MM.1S (cell line): ENCODE results near the gene GPR61.

ENCODE experiments used
- DNase-seq: peaks from one replicate; pipeline ENCODE4 v3.0.0-alpha.2; 2015
- H2AFZ ChIP-seq: fragments of 300-600 bp; sonication (generic); 2 replicates; pipeline ENCODE4 v1.6.0; 2016; ENCODE audit warnings: antibody characterized with exemption, low read length
- H3F3A ChIP-seq: fragments of 300-600 bp; sonication (generic); 2 replicates; pipeline ENCODE4 v1.6.1; 2016; ENCODE audit warnings: mild to moderate bottlenecking, antibody characterized with exemption, low read length, moderate library complexity, mixed read lengths; ENCODE audit not compliant: insufficient read depth
- H3K27ac ChIP-seq: fragments of 300-600 bp; sonication (generic); 2 replicates; pipeline ENCODE4 v1.5.1; 2016; ENCODE audit warnings: mild to moderate bottlenecking, low read length
- H3K27me3 ChIP-seq: fragments of 300-600 bp; sonication (generic); replicated peaks from 2 replicates; pipeline ENCODE4 v1.6.0; 2016; ENCODE audit warnings: low read length; ENCODE audit not compliant: insufficient read depth
- H3K36me3 ChIP-seq: fragments of 300-600 bp; sonication (generic); replicated peaks from 2 replicates; pipeline ENCODE4 v1.6.1; 2016; ENCODE audit warnings: mild to moderate bottlenecking, low read length, mixed read lengths; ENCODE audit not compliant: insufficient read depth
- H3K4me1 ChIP-seq: fragments of 300-600 bp; sonication (generic); 2 replicates; pipeline ENCODE4 v1.6.1; 2016; ENCODE audit warnings: low read length, mixed read lengths
- H3K4me2 ChIP-seq: fragments of 300-600 bp; sonication (generic); 2 replicates; pipeline ENCODE4 v1.6.0; 2016; ENCODE audit warnings: low read depth, low read length
- H3K4me3 ChIP-seq: fragments of 300-600 bp; sonication (generic); 2 replicates; pipeline ENCODE4 v1.5.1; 2016; ENCODE audit warnings: low read length, mixed read lengths
- H3K79me2 ChIP-seq: fragments of 300-600 bp; sonication (generic); 2 replicates; pipeline ENCODE4 v1.6.1; 2016; ENCODE audit warnings: mixed run types, low read length, mixed read lengths
- H3K9ac ChIP-seq: fragments of 300-600 bp; sonication (generic); 2 replicates; pipeline ENCODE4 v1.6.1; 2016; ENCODE audit warnings: low read length, mixed read lengths
- H3K9me2 ChIP-seq: fragments of 300-600 bp; sonication (generic); replicated peaks from 2 replicates; pipeline ENCODE4 v1.6.1; 2016; ENCODE audit warnings: mild to moderate bottlenecking, low read length, mixed read lengths; ENCODE audit not compliant: insufficient read depth
- H3K9me3 ChIP-seq: fragments of 300-600 bp; sonication (generic); replicated peaks from 2 replicates; pipeline ENCODE4 v1.6.1; 2016; ENCODE audit warnings: mild to moderate bottlenecking, low read length, mixed read lengths; ENCODE audit not compliant: insufficient read depth
- H4K20me1 ChIP-seq: fragments of 300-600 bp; sonication (generic); 2 replicates; pipeline ENCODE4 v1.6.1; 2016; ENCODE audit warnings: mild to moderate bottlenecking, low read length, moderate library complexity, mixed read lengths; ENCODE audit not compliant: insufficient read depth
- CTCF ChIP-seq: fragments of 300-600 bp; sonication (generic); IDR thresholded peaks from 2 replicates; pipeline ENCODE4 v1.5.1; 2016; ENCODE audit warnings: antibody characterized with exemption, low read length, mixed read lengths
- EZH2 ChIP-seq: fragments of 300-600 bp; sonication (generic); optimal IDR thresholded peaks from 2 replicates; pipeline ENCODE3; 2017; ENCODE audit warnings: low read depth, mild to moderate bottlenecking, antibody characterized with exemption, low read length, mixed read lengths
- EZH2phosphoT487 ChIP-seq: fragments of 300-600 bp; sonication (generic); IDR thresholded peaks from 2 replicates; pipeline ENCODE4 v1.6.1; 2018; ENCODE audit warnings: antibody characterized with exemption, low read length

GPR61 gene

GRCh38 chr1:109504974-109505373 is 34.7 kb upstream of the GPR61 start:
- no peak overlapping the region for H3K4me2 ChIP-seq
- no peaks in the 10 kb centered on the region for H4K20me1 ChIP-seq

GRCh38 chr1:109508001-109508872 is 31.4 kb upstream of the GPR61 start:
- no peak overlapping the region for H2AFZ ChIP-seq

More at GRCh38 chr1:109504974-109505373, 34.7 kb upstream of the GPR61 start:
- Histone ChIP-seq H3K36me3 (no peaks in the 10 kb centered on the region), H3K4me1 (no peaks in the 10 kb centered on the region), H3K79me2 (no peaks in the 10 kb centered on the region), H2AFZ (no peak overlapping the region), H3K27me3 (no peaks in the 10 kb centered on the region), H3K4me3 (no peak overlapping the region), H3K27ac (no peak overlapping the region), H3K9ac (no peak overlapping the region), H3F3A (no peaks in the 10 kb centered on the region), H3K9me3 (no peaks in the 10 kb centered on the region), H3K9me2 (no peaks in the 10 kb centered on the region)
- no peak for DNase-seq
- no peak for TF ChIP-seq EZH2phosphoT487
- no peak for TF ChIP-seq EZH2
- no peak for TF ChIP-seq CTCF

GRCh38 chr1:109508873-109509175 is 30.8 kb upstream of the GPR61 start:
- Histone ChIP-seq H3K9me2 (no peaks in the 10 kb centered on the region), H3K27me3 (no peaks in the 10 kb centered on the region), H3K27ac (no peak overlapping the region), H3K9ac (no peak overlapping the region), H3K4me2 (peak overlapping the region; percentile 60; the same call in 1 of the 2 replicates), H3K4me1 (no peaks in the 10 kb centered on the region), H3F3A (no peaks in the 10 kb centered on the region), H3K36me3 (no peaks in the 10 kb centered on the region), H3K9me3 (no peaks in the 10 kb centered on the region), H3K79me2 (no peaks in the 10 kb centered on the region), H3K4me3 (peak overlapping the region; percentile 37; the same call in 1 of the 2 replicates), H4K20me1 (no peaks in the 10 kb centered on the region), H2AFZ (0 out of 2 replicates have a peak overlapping the region, but pooled peaks have one; percentile 42)
- DNase-seq, result no peak
- TF ChIP-seq EZH2, result no peak

More at GRCh38 chr1:109508001-109508872, 31.4 kb upstream of the GPR61 start:
- Histone ChIP-seq H3K9ac (no peak overlapping the region), H3K36me3 (no peaks in the 10 kb centered on the region), H3F3A (no peaks in the 10 kb centered on the region), H3K27ac (no peak overlapping the region), H3K4me3 (no peak overlapping the region), H3K4me2 (no peak overlapping the region), H4K20me1 (no peaks in the 10 kb centered on the region), H3K9me2 (no peaks in the 10 kb centered on the region), H3K9me3 (no peaks in the 10 kb centered on the region), H3K27me3 (no peaks in the 10 kb centered on the region), H3K4me1 (no peaks in the 10 kb centered on the region), H3K79me2 (no peaks in the 10 kb centered on the region)
- TF ChIP-seq EZH2phosphoT487 (no peak), CTCF (no peak), EZH2 (no peak)
- no peak for DNase-seq
